ENCODE measurements around the gene MAN1A2. TPM values are rescaled to one million over a fixed set of nuclear protein-coding genes. Genes with fewer than 3 reads are reported as not detected.

The MAN1A2 gene
- total RNA-seq, 4 donors from 2014 or later, result 36.9 to 65.4 (median 42.3) TPM

DNA sequence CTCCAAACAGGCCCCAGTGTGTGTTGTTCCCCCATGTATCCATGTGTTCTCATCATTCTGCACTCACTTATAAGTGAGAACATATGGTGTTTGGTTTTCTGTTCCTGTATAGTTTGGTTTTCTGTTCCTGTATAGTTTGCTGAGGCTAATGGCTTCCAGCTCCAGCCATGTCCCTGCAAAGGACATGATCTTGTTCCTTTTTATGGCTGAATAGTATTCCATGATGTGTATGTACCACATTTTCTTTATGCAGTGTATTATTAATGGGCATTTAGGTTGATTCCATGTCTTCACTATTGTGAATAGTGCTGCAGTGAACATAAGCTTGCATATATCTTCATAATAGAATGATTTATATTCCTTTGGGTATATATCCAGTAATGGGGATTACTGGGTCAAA, 111.8 kb downstream of the MAN1A2 start:
- no peak for TF ChIP-seq CTCF (IDR thresholded peaks at IDR 0.05; ENCODE audit: low read depth)

DNA sequence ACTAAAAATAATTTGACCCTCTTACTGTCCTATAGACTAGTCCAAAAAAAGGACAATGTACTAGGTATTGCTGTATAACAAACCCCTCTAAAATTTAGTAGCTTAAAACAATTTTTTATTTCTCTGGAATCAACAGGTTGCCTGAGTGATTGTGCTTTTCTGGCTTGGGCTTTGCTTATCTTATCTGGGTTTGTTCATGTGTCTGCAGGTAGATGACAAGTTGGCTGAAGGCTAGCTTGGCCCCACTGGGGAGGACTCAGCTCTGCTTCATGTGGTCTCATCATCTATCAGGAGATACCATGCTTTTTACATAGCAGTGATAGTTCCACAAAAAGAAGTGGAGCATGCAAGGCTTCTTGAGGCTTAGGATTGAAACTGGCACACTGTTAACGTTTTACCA, 114.2 kb downstream of the MAN1A2 start:
- no peak for TF ChIP-seq CTCF (IDR thresholded peaks at IDR 0.05; ENCODE audit: low read depth)

DNA sequence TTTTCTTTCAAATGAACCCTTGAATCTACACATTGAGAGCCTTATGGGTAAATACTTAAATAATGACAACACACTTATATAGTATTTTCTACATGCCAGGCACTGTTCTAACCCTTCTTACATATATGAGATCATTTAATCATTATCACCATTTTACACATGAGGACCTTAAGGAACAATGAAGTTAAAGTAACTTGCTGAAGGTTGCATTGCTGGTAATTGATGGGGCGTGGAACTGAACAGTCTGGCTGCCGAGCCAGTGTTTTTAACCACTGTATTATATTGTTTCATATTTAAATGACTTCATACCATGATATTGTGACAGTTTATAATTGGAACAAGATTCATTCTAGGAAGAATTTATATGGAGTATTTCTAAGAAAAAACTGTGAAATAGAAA, 126.7 kb downstream of the MAN1A2 start:
- no peak for TF ChIP-seq CTCF (IDR thresholded peaks at IDR 0.05; ENCODE audit: low read depth)

DNA sequence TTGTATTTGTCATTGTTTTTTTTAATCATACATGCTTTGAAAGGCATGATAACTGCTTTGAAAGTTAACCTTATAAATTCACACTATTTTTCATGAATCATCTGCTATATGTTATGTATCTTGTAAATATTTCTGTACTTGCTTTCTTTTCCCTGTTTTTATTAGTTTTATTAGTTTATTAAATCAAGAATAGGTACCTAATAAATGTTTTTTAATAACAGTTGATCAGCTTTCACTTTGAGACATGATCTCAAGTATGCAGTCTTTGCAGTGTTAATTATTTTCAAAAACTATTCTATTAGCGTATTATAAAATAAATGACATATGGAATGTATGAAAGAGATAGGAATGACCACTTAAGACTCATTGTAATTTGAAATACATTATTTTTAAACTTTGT, 127.8 kb downstream of the MAN1A2 start:
- TF ChIP-seq CTCF (IDR thresholded peaks at IDR 0.05; ENCODE audit: low read depth), result no peak

- TF ChIP-seq CTCF (IDR thresholded peaks at IDR 0.05; ENCODE audit: low read depth), result no peak
Observed at GRCh38 chr1:117499071-117499470, 131.8 kb downstream of the MAN1A2 start.

GRCh38 chr1:117500584-117500983, 133.3 kb downstream of the MAN1A2 start:
- no peak for TF ChIP-seq CTCF (IDR thresholded peaks at IDR 0.05; ENCODE audit: low read depth)

DNA sequence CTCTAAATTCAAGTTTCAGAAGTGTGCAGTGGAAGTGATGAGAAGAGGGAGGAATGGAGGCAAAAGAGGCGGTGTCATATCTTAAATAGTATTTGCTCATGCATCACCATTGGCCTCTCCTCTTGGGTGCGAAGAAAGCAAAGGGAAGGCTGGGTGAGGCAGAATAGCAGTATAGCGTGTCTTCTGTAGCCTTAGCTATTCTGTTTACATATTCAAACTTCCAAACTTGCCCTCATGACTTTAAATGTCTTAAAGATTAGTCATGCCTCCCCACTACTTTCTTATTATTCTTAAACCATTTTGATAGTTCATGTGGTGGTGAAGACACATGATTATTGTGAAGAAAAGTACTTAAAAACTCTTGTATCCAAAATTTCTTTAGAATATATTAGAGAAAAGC, 134.0 kb downstream of the MAN1A2 start:
- no peak for TF ChIP-seq CTCF (IDR thresholded peaks at IDR 0.05; ENCODE audit: low read depth)
